ENCODE measurements around the gene C10orf62.

Gene C10orf62

GRCh38 chr10:97587183-97587582 is 2.3 kb upstream of the C10orf62 start:
- no peak for DNase-seq

- no peak for DNase-seq
Measured at GRCh38 chr10:97590082-97590747, 694 bp downstream of the C10orf62 start.

GRCh38 chr10:97590748-97591495 is 1.4 kb downstream of the C10orf62 start:
- no peak for DNase-seq

- no peak for DNase-seq
Measured at GRCh38 chr10:97593421-97593820, 3.9 kb downstream of the C10orf62 start.

- no peak for DNase-seq
Measured at GRCh38 chr10:97596101-97597082, 6.9 kb downstream of the C10orf62 start.

- no peak for DNase-seq
Measured at GRCh38 chr10:97597778-97598177, 8.3 kb downstream of the C10orf62 start.

- no peak for DNase-seq
Measured at GRCh38 chr10:97598407-97599271, 9.1 kb downstream of the C10orf62 start.

- no peak for DNase-seq
Measured at GRCh38 chr10:97599272-97599619, 9.7 kb downstream of the C10orf62 start.

- DNase-seq, result no peak
Measured at GRCh38 chr10:97600616-97601015, 11.1 kb downstream of the C10orf62 start.

- DNase-seq, result no peak
Measured at GRCh38 chr10:97601268-97602215, 12.0 kb downstream of the C10orf62 start.

- DNase-seq, result no peak
Measured at GRCh38 chr10:97607095-97607636, 17.6 kb downstream of the C10orf62 start.

- no peak for DNase-seq
Measured at GRCh38 chr10:97608991-97609561, 19.6 kb downstream of the C10orf62 start.

- no peak for DNase-seq
Measured at GRCh38 chr10:97611473-97611872, 22.0 kb downstream of the C10orf62 start.

GRCh38 chr10:97612386-97612785 is 22.9 kb downstream of the C10orf62 start:
- no peak for DNase-seq

- DNase-seq, result no peak
Measured at GRCh38 chr10:97618285-97618684, 28.8 kb downstream of the C10orf62 start.

GRCh38 chr10:97618733-97619132 is 29.2 kb downstream of the C10orf62 start:
- no peak for DNase-seq

- no peak for DNase-seq
Measured at GRCh38 chr10:97623277-97623676, 33.8 kb downstream of the C10orf62 start.

GRCh38 chr10:97627731-97628130 is 38.2 kb downstream of the C10orf62 start:
- no peak for DNase-seq

GRCh38 chr10:97628228-97628627 is 38.7 kb downstream of the C10orf62 start:
- DNase-seq, result no peak

GRCh38 chr10:97629289-97629688 is 39.8 kb downstream of the C10orf62 start:
- DNase-seq, result no peak

GRCh38 chr10:97631098-97631497 is 41.6 kb downstream of the C10orf62 start:
- DNase-seq, result no peak
